HG02981 (cell line): ENCODE measurements around the gene CFAP74.

Experiments used
- ATAC-seq: cut with Tn5 transposase; IDR thresholded peaks from one replicate; pipeline ENCODE4 v1.9.1; 2021; ENCODE audit warnings: mild to moderate bottlenecking, moderate library complexity; ENCODE audit not compliant: unreplicated experiment

The CFAP74 gene

DNA sequence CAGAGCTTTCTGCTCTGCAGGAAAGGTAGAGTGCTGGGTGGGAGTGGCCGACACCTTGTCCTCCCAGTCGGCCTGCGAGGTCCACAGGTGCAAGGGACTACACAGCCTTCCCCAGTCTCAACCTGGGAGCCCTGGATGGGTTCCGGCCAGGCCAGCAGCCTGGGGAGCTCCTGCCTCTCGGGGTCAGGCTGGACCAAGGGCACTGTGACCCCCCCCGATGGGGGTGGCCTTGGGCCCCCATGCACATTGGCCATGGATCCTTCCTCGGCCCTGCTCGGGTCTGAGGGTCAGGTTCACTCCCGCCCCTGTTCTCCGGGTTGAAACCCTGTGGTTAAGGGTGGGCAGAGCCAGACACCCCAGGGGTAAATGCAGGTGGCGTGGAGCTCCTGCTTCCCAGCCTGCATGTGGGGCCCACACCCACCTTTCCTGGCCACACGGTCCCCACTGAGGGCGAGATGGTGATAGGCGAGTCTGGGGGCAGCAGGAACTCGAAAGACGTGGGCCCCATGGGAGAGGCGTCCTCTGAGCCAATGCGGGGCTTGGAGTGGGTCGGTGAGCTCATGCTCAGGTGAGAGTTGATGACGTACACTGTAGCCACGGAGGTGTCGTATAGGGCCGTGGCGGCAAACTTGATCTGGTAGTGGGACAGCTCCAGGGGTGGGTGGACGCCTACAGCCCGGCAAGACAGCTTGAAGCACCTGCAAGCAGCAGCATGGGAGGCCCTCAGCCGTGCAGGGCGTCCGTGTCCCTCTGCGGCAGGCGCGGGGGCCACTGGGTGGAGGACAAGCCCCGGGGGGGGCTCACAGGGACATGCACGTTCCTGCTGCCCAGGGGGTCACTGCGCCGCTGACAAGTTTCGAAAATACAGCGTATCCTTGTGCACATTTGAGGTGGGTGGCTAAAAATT lies 73.7 kb downstream of the CFAP74 start:
- ATAC-seq = no peak

DNA sequence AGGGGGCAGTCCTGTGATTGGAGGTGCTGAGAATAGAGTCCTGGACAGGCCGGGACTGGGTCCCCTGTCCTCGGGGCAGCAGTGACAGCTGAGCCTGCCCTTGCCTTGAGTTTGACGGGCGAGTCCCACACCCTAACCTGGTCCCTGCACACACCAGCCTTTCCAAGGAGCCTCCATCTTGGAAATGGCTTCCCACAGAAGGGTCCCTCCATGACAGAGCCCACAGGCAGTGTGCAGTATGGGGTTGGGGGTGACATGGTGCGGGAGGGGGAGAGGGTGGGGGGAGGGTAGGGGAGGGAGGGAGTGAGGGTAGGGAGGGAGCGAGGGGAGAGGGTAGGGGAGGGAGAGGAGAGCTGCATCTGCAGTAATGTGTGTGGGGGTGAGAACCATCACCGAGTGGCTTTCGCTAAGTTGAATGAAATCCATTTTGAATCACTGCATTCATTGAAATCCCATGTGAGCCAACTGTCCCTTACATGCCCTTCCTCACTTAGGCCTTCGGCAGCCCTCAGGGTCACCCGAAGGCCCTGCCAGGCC lies 74.4 kb downstream of the CFAP74 start:
- no peak for ATAC-seq

DNA sequence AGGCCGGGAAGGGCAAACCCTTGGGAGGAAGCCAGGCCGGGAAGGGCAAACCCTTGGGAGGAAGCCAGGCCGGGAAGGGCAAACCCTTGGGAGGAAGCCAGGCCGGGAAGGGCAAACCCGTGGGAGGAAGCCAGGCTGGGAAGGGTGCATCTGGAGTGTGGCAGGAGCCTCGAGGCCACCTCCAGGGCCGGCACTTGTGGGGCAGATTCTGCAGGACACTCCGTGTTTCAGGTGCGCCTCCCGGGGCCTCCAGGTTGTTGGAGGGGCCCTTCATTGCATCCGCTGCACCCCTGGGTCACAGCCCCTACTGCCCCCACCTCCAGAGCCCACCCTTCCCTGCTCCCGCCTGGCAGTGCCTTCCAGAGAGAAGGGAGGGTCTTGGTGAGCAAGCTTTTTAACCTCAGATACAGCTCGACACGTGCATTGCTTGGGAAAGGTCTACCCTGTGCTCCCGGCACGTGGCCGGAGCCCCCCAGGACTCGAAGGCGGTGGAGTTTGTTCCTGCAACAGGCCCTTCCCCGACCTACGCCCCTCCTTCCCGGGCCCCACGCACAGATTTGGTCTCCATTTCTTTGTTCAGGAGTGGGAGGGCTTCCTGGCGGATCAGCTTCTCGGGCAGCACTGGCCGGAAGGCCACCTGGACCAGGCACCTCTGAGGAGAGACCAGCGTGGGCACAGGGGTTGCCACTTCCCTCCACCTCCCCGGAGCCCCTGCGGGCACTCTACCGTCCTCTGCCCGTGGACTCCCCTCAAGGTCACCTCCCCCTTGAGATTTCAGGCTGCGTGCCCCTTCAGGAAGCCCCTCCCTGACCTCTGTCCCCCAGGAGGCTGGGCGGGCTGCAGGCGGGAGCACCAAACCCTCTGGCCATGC lies 75.1 kb downstream of the CFAP74 start:
- ATAC-seq = no peak

DNA sequence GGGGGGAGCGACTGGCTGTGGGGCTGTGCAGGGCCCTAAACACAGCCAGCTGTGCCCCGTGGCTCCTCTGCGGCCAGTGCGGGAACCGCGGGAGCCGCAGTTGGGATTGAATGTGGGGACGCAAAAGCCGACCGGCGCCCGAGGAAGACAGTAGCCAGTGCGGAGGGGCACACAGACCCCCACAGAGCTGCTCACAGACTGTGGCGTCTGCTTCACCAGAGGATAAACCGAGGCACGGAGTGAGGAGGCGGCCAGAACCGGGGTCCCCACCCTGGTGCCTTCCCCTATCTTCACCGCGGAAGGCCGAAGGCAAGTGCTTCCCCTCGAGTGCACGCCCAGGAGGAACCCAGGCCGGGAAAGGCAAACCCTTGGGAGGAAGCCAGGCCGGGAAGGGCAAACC lies 75.8 kb downstream of the CFAP74 start:
- no peak for ATAC-seq

DNA sequence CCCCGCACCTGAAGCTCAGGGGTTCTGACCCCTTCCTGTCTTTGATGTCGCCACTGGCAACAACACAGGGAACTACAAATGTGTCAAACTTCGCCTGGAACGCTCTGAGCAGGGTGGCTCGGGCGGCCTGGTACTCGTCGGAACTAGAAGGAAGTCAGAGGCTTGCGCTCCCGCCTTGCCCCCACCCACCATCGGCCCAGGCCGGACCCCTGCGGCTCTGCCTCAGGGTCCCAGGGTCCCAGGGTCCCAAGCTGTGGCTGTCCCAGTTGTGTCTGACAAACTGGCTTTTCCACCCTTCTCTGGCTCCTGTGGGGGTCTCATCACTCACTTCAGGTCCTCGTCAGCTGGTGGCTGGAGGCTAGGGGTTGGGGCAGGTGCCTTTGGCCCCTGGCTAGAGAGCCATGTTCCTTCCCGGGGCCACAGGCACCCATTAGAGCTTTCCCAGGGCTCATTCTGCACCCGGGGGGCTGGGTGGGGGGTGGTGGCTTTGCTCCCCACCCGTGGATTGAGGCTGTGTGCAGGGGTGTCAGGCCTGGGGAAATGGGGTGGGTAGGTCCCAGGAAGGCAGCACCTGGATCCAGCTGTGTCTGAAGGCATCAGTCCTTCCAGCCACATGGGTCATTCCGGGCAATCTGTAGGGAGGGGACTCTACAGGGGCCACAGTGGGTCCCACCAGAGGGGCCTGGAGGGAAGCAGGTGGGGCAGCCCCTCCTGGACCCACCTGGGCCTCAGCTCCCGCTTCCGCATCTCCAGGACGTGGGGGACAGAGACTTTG lies 76.5 kb downstream of the CFAP74 start:
- ATAC-seq = no peak

DNA sequence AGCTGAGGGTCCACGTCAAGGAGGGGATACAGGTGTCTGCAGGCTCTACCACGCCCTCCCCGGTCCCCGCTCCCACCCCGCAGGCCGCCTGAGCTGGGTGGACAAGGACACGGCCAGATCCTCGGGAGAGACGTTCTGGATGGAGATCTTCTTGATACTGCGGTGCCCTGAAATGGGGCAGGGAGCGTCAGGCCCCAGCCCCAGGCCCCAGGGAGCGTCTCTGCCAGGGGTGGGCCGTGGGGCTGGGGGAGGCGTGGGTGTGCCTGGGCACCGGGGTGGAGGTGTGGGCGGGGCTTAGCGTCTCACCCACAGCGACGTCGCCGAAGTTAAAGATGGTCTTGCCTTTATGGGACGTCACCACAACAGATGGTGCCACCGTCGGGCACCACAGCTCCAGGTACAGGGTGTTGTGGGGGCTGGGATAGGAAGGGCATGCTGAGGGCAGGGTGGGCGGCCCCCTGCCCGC lies 77.2 kb downstream of the CFAP74 start:
- no peak for ATAC-seq

DNA sequence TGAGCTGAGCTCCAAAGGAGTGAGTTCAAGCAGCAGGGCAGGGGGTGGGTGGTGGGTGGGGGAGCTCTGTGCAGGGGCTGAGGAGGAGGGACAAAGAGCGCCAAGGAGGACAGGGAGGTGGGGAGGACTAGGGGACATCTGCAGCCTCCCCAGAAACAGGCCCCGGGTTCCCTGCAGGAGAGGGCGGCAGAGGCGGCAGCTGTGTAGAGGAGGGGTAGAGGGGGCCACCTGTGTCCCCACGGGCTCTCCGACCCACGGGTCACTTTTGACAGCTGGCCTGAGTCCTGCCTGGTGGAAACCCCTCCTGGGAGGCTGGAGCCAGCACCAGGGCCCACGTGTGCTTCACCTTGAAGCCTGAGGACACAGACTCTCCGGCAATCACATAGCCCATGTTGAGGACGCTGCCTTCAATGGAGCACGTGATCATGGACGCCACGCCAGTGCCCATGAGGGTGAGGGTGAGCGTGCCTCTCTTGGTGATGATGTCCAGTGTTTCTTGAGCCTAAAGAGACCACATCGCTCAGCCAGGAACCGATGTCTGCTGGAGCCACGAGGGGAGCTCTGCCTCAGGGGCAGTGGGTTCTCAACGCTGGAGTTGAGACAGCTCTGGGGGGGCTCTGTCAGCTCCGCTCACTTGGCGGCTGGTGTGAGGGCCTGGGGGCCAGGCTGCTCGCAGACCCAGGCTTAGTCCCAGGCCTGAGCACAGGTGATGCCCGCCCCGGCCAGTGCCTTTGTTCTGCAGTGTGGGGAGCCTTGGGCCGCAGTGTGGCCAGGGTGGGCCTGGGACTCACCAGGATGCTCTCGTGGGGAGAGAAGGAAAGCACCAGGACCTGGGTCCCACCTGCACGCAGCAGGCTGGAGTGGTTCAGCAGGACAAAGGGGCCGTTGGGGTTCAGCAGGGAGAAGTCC lies 77.9 kb downstream of the CFAP74 start:
- ATAC-seq = no peak

DNA sequence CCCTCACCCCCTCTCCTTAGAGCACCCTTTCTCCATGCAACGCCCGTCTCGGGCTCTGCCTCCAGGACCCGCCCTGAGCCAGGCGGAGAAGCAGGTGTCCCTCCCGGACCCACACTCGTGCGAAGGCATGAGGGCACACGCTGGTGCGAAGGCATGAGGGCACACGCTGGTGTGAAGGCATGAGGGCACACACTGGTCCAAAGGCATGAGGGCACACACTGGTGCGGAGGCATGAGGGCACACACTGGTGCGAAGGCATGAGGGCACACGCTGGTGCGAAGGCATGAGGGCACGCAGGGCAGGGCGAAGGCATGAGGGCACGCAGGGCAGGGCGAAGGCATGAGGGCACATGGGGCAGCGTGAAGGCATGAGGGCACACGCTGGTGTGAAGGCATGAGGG lies 78.7 kb downstream of the CFAP74 start:
- ATAC-seq = no peak

DNA sequence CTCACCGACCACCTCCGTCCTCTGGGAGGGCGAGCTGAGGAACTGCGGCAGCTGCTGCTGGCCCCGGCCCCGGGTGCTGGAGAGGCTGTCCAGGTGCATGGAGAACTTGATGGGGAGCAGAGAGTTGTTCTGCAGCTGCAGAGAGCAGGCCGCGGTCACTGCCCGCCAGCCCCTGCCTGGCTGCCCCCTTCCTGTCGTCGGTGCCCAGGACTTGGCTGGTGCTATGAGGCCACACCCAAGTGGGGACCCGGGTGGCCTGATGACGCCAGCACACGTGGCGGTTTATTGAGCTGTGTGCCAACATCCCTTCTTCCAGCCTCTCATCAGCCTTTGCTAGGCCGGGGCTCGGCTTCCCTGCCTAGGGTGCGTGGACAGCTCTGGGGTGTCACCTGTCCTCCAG lies 79.2 kb downstream of the CFAP74 start:
- ATAC-seq = no peak

DNA sequence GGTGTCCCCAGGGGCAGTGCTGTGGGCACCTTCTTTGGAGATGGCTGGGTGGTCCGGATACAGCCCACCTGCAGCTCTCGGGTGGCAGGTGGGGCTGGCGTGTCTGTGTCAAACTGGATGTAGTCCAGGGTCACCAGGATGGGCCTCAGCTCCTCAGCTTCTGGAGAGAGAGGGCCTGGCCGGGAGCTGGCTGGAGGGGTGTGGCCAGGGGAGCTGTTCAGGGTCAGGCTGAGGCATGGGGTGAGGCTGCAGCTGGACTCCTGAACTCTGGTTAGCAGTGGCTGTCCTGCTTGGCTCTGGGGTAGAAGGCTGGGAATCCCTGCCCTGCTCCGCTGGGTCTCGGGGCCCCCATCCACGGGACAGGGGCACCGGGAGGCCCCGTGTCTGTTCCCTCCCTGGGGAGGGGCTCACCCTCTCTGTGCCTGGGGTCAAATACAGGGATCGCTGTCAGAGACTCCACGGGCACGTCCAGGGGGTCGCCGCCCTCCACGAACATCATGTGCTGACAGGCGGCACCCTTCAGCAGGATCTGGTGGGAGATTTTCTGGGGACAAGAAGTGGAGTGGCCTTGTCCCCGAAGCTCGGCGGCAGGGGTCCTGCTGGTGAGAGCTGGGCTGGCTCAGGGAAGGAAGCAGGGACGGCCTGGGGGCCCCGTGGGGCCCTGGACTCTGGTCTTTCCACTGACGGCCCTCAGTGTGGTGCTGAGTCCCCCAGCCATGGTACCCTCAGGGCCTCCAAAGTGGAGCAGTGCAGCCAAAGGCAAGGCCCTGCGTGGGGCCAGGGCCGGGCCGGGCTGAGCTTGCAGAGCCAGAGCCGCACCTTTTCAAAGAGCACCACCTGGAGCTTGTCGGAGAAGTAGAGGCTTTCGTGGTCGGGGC lies 80.4 kb downstream of the CFAP74 start:
- ATAC-seq = no peak

DNA sequence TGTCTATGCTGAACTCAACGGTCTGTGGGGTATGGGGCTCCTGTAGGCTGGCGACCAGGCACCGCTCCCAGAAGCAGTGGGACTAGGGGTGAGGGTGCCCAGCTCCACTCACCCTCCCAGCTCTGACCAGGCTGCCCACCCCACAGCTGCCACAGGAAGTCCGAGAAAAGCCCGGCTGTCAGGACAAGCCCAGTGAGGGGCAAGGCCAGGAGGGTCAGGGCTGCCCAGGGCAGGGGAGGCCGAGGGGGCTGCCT lies 81.0 kb downstream of the CFAP74 start:
- no peak for ATAC-seq

DNA sequence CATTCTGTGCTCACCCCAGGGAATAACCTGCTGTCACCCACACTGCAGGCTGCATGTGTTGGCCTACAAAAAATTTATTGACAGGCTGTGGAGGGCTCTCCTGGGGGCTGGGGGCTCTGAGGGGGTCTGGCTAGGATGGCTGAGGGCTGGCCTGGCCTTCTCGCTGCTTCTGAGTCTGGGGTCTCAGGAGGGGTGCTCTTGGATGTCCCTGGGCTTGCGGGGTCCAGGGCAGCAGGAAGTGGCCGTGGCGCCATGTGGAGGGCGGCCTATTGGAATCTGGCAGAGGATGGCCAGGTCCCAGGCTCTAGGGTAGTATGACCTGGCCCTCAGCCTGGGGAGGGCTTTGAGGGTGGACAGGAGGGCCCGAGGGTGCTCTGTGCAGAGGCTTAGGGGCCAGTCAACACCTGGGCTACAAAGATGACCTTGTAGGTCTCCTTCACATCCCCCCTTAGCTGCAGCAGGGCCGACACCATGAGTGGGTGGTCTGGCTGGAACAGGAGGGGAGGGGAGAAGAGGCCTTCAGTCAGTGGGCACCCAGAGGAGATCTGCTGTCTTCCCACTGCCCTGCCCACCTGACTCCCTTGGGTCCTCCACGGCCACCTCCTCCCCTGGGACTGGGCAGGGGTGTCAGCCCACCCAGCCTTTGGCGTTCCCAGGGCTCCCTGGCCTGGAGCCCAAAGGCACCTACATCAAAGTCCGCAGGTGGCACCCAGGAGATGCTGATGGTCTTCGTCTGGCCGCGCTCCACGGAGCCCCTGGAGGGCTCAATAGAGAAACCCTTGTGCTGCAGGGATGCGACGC lies 81.5 kb downstream of the CFAP74 start:
- no peak for ATAC-seq

DNA sequence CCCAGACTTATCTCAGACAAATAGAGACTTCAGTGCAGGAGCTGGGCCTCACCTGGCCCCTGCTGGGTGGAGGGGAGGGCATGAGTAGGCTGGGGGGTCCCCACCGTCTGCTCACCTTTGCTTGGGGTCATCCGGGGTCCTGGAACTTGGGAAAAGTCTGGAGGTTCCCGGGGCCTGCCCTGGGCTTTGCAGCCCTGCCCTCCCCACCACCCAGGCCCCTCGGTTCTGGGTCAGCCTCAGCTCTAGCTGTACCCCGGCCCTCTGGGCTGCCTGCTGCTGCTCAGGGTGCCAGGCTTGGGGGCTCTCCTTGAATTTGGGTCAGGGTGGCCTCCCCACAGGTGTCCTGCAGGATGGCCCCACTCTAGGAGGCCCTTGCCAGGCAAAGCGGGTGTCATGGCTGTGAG lies 82.1 kb downstream of the CFAP74 start:
- ATAC-seq = no peak

DNA sequence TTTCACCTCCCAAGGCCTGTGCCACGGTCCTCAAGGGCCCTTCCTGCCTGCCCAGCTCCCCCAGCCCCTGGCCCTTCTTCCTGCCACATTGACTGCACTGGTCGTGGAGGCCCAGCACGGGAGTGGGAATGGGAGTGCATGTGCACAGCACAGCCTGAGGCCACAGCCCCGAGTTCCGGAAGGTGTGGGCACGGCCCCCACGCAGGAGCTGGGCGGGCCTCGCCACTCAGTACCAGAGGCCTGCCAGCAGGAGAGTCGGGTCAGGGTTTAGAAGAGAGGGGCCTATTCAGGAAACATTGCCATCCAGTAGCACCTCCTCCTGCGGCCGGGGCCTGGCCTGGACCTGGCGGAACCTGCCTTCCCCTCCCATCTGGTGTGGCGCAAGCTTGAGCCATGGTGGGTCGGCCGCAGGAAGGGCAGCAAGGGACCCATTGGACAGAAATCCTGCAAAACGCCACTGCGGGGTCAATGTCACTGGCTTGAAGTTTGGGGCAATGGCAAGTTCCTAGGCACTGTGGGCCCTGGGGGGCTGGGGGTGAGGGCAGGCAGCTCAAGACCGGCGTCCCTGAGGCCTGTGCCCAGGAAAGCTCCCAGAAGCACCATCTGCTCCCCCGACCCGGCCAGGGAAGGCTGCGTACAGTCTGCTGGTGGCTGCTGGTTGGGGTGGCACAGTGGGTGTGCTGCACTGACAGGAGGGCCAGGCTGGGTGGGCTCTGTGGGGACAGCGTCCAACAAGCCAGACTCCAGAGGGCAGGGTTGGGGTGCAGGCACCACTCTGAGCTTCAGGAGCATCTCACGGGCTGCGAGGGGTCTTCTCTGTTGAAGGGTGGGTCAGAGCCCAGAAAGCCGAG lies 82.8 kb downstream of the CFAP74 start:
- no peak for ATAC-seq

DNA sequence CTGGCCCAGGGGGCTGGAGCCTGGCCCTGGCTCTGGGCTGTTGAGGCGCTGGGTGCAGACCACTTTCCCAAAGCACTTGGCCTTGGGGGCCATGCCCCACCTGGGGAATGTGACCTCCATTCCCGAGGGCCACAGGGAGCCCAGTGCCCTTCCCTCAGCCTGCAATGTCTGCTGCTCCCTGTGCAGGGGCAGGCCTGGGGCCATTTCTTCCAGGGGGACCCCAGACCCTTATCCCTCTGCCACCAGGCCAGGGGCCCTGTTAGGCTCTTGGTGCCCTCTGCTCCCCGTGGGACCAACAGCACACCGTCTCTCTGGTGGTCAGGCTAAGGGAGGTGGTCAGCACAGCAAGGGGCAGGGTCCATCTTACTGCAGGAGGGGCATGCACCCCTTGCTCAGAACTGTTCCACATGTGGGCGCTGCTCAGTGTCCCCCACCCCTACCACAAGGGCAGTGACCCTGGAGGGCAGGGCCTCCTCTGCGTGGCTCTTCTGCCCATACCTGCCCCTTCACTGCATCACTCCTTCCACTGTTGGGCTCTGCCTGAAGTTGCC lies 83.5 kb downstream of the CFAP74 start:
- ATAC-seq = no peak

DNA sequence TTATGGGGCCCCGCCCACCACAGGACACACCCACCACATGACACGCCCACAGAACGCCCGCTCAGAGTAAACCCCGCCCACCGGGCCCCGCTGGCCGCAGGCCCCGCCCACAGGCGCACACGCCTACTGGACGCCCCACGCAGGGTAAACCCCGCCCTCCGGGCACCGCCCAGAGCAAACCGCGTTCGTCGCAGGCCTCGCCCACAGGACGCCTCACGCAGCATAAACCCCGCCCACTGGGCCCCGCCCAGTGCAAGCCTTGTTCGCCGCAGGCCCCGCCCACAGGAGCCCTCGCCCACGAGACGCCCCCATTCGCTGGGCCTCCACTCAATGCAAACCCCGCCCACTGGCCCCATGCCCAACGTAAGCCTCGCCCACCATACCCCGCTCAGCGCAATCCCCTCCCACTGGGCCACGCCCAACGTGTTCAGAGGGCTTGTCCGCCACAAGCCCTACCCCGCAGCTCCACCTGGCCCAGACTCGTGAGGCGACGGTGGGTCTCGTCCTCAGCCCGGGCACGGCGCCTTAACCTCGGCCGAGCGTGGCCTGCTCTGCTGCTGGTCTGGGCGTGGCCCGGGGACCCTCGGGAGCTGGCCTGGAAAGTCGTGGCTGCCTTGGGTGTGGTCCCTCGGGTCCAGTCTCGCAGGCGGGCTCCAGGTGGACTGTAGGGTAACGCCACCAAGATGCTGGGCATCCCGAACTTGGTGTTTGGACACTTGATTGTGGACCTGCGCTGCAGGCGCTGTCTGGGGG lies 84.1 kb downstream of the CFAP74 start:
- peak; percentile 81 for ATAC-seq
